HG02798 (cell line): Measurements from ENCODE around the gene ZNF830.
"Not testable (repeated sequence)": the region's sequence is repeated elsewhere in the genome, so short reads cannot be mapped to it uniquely, and the experiment has no call there.

Source experiments
- ATAC-seq: cut with Tn5 transposase; IDR thresholded peaks from one replicate; pipeline ENCODE4 v1.9.1; 2021; ENCODE audit warnings: mild to moderate bottlenecking; ENCODE audit not compliant: unreplicated experiment, poor library complexity

ZNF830 gene

GRCh38 chr17:34990921-34991365, 29.6 kb downstream of the ZNF830 start:
- no peak for ATAC-seq

GRCh38 chr17:34991606-34992005, 30.3 kb downstream of the ZNF830 start:
- ATAC-seq = no peak

GRCh38 chr17:34993031-34993430, 31.7 kb downstream of the ZNF830 start:
- no peak for ATAC-seq

GRCh38 chr17:34996422-34997285, 35.3 kb downstream of the ZNF830 start:
- ATAC-seq = no peak

- no peak for ATAC-seq
Measured at GRCh38 chr17:34997355-34997862, 36.1 kb downstream of the ZNF830 start.

- peak; percentile 61 for ATAC-seq
Measured at GRCh38 chr17:34998205-34998604, 36.9 kb downstream of the ZNF830 start.

- no peak for ATAC-seq
Measured at GRCh38 chr17:34999456-34999855, 38.1 kb downstream of the ZNF830 start.

- not testable (repeated sequence) for ATAC-seq
Measured at GRCh38 chr17:35000965-35001364, 39.6 kb downstream of the ZNF830 start.

GRCh38 chr17:35001549-35001948, 40.2 kb downstream of the ZNF830 start:
- ATAC-seq = no peak

GRCh38 chr17:35002876-35003551, 41.7 kb downstream of the ZNF830 start:
- ATAC-seq = no peak

GRCh38 chr17:35003778-35004177, 42.4 kb downstream of the ZNF830 start:
- ATAC-seq = no peak

GRCh38 chr17:35006345-35006744, 45.0 kb downstream of the ZNF830 start:
- no peak for ATAC-seq

GRCh38 chr17:35006961-35007360, 45.6 kb downstream of the ZNF830 start:
- no peak for ATAC-seq

- ATAC-seq = no peak
Measured at GRCh38 chr17:35010093-35010492, 48.8 kb downstream of the ZNF830 start.

- ATAC-seq = no peak
Measured at GRCh38 chr17:35011671-35012216, 50.4 kb downstream of the ZNF830 start.
